ENCODE data around the gene UVRAG.
A peak's percentile ranks its signal among the peaks of the same experiment; 100 is the strongest.

UVRAG gene

DNA sequence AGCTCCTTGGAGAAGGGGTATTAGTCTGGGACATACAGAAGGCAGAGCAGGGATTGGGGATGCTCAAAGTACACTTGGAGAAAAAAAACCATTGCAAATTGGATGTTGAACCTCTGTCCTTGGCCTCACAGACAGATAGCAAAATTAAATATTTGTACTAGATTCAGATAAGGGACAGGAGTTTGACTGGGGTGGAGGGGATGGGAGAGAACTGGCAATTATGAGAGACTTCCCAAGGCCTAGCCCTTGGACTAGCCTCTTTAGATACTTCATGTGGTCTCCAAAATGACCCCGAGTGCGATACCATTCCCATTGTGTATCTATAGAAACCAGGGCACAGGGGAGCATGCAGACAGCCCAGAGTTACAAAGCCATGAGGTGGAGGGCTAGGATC, 30.9 kb upstream of the UVRAG start:
- no peak for DNase-seq

DNA sequence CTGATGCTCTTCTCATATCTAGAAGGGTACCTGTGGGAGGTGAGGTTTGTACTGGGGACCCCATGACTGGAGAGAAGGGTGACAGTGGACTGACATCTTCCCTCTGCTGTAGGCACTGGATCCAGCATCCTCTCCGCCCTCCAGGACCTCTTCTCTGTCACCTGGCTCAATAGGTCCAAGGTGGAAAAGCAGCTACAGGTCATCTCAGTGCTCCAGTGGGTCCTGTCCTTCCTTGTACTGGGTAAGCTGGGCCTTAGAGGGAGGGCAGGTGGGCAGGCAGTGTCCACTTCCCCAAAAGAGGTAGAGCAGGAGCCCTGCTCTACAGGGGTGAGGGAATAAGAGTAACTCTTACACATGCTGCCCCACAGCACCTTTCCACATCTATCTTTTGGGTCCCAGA, 30.5 kb upstream of the UVRAG start:
- no peak for DNase-seq

- no peak for DNase-seq
Observed at GRCh38 chr11:75785187-75785586, 29.8 kb upstream of the UVRAG start.

GRCh38 chr11:75786101-75786736, 28.8 kb upstream of the UVRAG start:
- DNase-seq: no peak

GRCh38 chr11:75789521-75789920, 25.5 kb upstream of the UVRAG start:
- DNase-seq: no peak

- DNase-seq: no peak
Observed at GRCh38 chr11:75790986-75791385, 24.0 kb upstream of the UVRAG start.

GRCh38 chr11:75792127-75792731, 22.8 kb upstream of the UVRAG start:
- DNase-seq: no peak

GRCh38 chr11:75792997-75793800, 21.8 kb upstream of the UVRAG start:
- no peak for DNase-seq

- DNase-seq: no peak
Observed at GRCh38 chr11:75793966-75794365, 21.0 kb upstream of the UVRAG start.

DNA sequence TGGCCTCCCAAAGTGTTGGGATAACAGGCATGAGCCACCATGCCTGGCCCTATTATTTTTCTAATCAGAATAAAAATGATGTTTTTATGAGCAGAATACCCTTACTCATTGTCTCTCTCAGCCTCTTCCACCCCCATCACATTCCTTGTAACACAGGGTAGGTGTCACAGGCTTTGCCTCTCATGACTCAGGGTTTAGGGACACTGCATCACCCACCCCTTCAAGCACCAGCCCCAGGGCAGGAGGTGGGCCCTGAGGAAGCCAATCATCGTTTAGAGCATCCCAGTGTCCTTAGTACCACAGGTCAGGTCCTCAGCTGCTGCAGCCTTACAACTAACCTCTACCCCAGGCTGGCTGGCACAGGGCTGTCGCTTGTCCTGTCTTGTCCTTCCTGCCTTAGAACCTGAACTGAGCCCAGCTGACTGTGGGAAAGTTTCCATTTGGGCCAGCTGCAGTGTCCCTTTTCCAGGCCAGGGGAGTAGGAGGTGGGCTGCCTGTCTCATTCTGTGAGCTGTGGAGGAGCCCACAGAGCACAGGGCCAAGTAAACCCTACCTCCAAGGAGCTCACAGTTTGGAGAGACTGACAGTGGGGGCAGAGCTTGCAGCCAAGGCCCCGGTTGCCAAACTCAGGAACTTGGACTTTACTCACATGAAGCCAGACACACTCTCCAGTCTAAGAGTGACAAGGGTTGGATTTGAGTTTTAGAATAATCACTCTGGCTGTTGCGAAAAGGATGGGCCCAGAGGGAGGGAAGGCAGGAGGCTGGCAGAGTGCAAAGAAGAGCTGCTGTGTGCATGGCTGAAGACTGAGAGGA, 19.5 kb upstream of the UVRAG start:
- DNase-seq: no peak

GRCh38 chr11:75796091-75796435, 18.9 kb upstream of the UVRAG start:
- DNase-seq: no peak

DNA sequence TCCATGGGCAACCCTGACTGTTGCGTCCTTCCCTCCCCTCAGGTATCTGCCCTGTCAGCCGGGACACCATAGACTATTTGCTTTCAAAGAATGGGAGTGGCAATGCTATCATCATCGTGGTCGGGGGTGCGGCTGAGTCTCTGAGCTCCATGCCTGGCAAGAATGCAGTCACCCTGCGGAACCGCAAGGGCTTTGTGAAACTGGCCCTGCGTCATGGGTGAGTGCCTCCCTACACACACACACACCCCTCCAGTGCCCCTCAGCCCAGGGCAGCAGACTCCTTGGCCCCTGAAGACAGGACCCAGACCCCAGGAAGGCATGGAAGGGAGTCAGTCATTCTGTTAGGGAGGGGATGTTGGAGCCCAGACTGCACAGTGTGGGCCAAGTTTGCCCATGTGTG, 17.9 kb upstream of the UVRAG start:
- DNase-seq: no peak

DNA sequence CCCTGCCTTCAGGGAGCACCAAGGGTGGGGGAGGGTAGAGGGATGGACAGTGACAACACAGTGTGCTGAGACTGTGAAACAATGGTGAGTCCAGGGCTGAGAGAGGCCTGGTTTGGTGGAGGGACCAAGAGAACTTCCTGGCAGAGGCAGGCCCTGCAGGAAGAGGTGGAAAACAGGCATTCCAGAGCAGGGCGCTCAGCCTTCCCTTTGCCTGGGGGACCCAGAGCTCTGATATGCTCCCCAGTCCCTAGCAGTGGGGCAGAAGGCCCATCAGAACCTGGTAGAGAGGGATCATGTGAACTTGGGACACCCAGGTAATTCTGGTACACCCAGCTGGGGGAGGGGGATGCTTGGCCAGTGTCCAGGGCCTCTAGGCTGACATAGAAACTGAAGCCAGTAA, 17.2 kb upstream of the UVRAG start:
- DNase-seq: no peak

- DNase-seq: no peak
Observed at GRCh38 chr11:75800136-75800675, 14.8 kb upstream of the UVRAG start.

DNA sequence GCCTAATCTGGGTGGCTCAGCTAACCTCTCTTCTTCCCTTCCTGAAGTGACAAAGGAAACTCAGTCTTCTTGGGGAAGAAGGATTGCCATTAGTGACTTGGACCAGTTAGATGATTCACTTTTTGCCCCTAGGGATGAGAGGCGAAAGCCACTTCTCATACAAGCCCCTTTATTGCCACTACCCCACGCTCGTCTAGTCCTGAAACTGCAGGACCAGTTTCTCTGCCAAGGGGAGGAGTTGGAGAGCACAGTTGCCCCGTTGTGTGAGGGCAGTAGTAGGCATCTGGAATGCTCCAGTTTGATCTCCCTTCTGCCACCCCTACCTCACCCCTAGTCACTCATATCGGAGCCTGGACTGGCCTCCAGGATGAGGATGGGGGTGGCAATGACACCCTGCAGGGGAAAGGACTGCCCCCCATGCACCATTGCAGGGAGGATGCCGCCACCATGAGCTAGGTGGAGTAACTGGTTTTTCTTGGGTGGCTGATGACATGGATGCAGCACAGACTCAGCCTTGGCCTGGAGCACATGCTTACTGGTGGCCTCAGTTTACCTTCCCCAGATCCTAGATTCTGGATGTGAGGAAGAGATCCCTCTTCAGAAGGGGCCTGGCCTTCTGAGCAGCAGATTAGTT, 14.2 kb upstream of the UVRAG start:
- no peak for DNase-seq

- DNase-seq: no peak
Observed at GRCh38 chr11:75801362-75802020, 13.5 kb upstream of the UVRAG start.

DNA sequence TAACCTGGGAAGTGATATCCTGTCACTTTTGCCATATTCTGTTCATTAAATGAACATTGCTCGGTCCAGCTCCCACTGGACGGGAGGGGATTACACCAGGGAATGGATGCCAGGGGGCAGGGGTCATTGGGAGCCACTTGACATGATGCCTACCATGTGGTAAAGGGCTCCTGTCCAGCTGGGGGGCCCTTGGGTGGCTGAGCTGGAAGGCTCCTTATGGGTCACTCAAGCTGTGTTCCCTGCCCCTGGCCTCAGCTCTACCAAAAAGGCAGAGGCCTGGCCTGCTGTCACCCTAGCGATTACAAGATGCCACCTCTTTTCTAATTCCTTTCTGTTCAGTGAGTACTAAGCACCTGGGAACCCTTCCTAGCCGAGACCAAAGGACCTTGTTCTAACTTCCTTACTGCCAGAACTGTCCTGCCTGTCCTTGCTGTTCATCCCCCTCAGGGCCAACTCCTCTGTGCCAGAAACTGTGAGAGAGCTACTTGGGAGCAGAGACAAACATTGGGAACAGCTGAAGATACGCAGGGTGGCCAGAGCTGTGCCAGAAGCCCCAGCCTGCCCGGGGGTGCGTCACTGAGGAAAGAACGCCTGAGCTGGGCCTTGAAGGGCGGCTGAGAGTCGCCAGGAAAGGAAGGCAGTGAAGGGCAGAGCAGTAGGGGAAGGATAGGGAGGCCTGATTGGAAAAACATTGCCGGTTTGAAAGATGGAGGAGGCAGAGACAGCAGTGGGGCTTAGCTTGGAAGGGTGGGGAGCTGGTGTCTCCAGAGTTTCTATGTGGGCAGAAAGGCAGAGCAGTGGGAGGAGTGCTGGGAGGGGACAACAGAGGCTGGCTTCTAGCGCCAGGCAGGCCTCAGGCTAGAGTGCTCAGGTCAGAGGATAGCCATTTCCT, 12.7 kb upstream of the UVRAG start:
- no peak for DNase-seq

- peak; percentile 86 for DNase-seq
Observed at GRCh38 chr11:75802913-75803820, 11.8 kb upstream of the UVRAG start.

DNA sequence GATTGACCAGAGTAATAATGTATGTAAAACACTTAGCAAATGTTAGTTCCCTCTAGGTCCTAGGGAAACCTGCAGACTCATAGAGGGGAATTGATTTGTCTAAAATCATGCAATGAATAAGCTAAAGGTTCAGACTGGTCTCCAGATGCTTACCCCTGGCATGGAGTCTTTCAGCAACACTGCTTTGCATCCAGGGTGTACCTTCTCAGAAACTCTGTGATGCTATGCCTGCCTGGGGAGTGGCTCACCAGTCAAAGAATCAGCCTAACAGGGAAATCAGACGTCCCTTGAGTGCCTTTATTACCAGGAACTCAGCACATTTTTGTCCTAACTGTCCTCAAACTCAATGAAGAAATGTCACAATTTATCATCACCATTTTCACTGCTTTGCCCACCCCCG, 5.9 kb upstream of the UVRAG start:
- no peak for DNase-seq

- no peak for DNase-seq
Observed at GRCh38 chr11:75809991-75810390, 5.0 kb upstream of the UVRAG start.
